ENCODE measurements around the gene SKAP1.

The SKAP1 gene

DNA sequence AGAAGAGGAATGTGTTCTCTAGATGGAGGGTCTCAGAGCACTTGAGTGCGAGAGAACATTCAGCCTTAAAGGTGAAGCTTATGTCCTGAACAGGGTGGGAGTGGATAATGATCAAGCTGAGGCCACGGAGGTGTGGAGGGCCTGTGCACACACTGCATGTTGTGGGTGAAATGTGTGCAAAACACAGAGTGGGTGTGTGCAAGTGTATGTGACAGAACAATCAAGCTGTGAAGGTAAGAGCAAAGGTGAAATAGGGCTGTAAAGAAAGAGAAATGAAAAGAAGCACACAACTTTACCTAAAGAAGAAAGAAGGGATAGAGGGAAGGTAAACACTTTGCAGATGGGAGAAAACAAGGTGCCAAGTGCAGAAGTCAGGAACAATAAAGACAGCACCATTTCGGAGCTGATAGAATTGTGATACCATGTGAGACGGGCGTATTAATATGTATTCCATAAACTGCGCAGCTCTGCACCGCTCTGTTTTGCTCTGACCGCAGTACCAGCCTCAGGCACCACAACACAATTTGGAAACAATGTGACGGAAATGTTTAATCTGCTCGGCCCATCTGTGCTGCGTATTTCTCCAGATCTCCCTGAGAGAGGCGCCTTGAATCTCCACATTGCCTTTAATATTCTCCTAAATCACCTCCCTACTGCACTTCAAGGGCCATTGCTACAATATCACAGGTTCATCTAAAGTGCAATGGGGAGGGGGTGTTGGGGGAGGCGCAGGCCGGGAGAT, 281.8 kb downstream of the SKAP1 start:
- DNase-seq (ENCODE audit: low read depth in 2 of 2): no peak

GRCh38 chr17:48144976-48145798, 284.8 kb downstream of the SKAP1 start:
- DNase-seq (ENCODE audit: low read depth in 2 of 2): no peak

GRCh38 chr17:48144231-48144630, 285.8 kb downstream of the SKAP1 start:
- DNase-seq (ENCODE audit: low read depth in 2 of 2): no peak

DNA sequence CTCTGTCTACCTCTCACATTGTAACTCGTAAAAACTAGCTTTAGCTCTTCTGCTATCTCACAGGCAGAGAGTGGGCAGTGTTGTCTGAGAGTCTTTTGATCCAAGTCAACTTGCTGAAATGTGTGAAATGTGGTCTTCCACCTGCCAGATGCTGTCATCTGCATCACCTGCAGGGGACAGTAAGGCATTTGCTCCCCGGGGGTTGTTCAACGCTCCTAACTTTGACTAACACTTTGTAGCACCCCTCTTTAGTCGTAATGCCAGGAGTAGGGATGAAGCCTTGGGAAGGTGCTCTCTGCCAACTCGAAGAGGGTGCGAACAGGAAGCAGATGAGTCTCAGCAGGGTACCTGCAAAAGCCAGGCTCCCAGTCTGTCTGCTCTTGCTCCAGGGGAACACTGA, 286.4 kb downstream of the SKAP1 start:
- DNase-seq (ENCODE audit: low read depth in 2 of 2): no peak

DNA sequence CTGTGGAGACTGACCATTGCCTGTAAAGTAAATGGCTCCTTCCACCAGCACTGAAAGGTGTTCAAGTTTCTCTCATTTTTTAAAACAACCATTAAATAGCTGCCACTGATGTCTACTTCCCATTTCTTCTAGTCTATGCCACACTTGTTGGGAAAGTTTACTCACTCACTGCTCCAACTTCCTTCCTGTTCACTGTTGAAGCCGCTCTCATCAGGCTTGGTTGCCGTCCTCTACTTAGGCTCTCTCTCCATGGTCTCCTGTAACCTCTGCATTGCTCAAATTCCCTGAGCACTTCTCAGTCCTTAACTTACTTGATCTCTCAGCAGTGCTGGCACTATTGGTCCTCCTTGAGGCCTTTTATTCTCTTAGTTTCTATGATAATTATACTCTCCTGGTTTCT, 290.1 kb downstream of the SKAP1 start:
- DNase-seq (ENCODE audit: low read depth in 2 of 2): no peak

DNA sequence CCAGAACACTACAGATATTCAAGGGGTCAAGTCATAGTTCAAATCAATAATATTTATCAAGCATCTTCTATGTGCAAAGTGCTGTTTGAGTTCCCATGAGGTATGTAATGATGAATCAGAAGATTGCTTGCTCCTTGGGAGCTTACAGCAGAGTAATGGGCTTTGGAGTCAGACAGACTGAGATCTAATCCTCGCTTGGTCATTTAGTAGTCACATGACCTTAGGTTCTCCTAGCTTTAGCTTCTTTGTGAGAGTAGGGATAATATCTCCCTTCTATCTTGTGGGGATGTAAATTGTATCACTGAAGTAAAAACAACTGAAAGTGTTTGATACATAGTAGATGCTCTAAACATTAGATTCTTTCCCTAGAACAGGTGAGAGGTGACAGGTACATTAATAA, 292.4 kb downstream of the SKAP1 start:
- DNase-seq (ENCODE audit: low read depth in 2 of 2): no peak

GRCh38 chr17:48134912-48135480, 295.0 kb downstream of the SKAP1 start:
- DNase-seq (ENCODE audit: low read depth in 2 of 2): no peak

GRCh38 chr17:48132385-48132784, 297.6 kb downstream of the SKAP1 start:
- no peak for DNase-seq (ENCODE audit: low read depth in 2 of 2)

- peak; percentile 9 to 38 for DNase-seq (ENCODE audit: low read depth in 2 of 2)
Measured at GRCh38 chr17:48131216-48131824, 298.7 kb downstream of the SKAP1 start.

DNA sequence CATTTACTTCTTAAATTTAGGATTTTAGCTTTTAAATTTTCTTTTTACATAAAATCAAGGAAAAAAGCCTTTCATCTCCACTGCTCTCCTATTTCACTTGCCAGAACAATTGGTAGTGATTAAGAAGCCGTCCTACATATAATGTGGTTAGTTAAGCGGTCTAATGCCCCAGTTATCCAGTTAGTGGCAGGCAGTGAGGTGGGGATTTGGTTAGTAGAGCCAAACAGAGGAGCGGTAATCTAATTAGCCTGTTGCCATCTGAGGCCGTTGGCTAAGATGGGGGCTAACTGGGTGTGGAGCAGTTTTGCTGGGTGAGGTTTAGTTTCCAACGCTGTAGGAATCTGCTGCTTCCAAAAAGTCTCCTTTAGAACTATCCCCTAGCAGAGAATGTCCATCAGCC, 300.0 kb downstream of the SKAP1 start:
- DNase-seq (ENCODE audit: low read depth in 2 of 2): no peak

GRCh38 chr17:48128400-48128799, 301.6 kb downstream of the SKAP1 start:
- DNase-seq (ENCODE audit: low read depth in 2 of 2): no peak

- no peak for DNase-seq (ENCODE audit: low read depth in 2 of 2)
Measured at GRCh38 chr17:48127371-48128051, 302.5 kb downstream of the SKAP1 start.

DNA sequence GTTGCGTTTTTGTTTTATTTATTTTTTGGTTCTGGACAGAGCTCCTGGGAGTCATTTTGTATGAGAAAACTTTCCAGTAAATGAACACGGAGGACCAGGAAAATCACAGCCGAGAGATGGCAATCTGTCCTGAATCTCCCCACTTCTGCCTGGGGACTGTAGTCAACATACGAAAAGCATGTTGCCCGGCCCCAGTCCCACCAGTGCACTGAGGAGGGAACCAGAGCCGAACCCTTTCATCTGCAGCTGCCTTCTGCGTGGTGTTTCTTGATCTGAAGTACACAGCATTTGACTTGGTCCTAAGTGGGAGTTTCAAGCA, 303.5 kb downstream of the SKAP1 start:
- DNase-seq (ENCODE audit: low read depth in 2 of 2): no peak

DNA sequence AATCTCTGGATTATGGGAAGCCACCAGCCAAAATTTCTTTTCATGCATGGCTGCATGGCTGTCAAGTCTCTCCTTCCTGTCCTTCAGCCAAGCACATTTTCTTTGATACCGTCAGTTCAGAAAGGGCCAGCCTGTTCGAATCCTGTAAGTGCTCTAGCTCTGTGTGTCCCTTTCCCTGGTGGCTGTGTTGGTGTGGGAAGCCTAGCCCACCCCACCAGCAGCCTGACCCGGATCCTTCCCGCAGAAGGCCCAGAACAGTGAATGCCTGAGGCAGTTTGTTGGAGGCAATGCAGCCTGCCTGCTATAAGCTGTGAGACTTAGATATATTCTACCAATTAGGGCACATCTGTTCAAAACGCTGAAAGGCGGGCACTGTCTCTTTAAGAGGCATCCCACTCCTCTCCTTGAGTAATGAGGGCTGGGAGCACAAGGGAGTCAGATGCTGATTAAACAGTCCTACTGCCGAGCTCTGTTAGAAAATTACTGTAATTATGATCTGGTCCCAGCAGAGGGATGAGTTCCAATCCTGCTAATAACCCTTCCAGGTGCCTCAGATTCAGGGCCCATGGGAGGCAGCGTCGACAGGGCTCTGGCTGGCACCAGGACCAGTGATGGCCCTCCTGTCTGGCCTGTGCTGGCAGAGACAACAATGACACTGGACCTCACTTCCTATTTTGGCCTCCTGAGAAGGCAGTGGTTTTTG, 304.0 kb downstream of the SKAP1 start:
- no peak for DNase-seq (ENCODE audit: low read depth in 2 of 2)

DNA sequence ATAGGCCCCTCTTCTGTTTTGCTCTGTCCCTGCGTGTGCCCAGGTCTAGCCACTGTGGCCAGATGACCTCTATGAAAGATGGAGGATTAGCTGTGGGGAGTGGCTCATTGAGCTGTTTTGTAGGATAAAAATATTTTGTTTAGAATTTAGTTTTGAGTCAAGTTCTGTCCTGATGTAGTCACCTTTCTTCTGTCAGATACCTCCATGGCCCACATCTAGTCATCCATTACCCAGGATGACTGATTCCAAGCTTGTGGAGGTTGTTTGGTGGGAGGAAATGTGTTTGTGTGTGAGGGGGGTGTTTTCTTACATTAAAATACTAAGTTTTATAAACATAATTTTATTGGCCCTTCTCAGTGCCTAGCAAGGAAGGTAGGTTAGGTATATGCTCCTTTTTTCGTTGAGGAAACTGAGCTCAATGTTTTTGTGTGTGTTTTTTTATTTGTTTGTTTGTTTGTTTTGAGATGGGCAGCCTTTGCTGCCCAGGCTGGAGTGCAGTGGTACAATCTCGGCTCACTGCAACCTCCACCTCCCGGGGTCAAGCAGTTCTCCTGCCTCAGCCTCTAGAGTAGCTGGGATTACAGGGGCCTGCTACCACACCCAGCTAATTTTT, 306.1 kb downstream of the SKAP1 start:
- DNase-seq (ENCODE audit: low read depth in 2 of 2): no peak

GRCh38 chr17:48123111-48123510, 306.9 kb downstream of the SKAP1 start:
- no peak for DNase-seq (ENCODE audit: low read depth in 2 of 2)

- DNase-seq (ENCODE audit: low read depth in 2 of 2): no peak
Measured at GRCh38 chr17:48122665-48123045, 307.4 kb downstream of the SKAP1 start.

GRCh38 chr17:48121923-48122664, 307.9 kb downstream of the SKAP1 start:
- no peak for DNase-seq (ENCODE audit: low read depth in 2 of 2)

GRCh38 chr17:48113201-48113676, 316.8 kb downstream of the SKAP1 start:
- no peak for DNase-seq (ENCODE audit: low read depth in 2 of 2)

DNA sequence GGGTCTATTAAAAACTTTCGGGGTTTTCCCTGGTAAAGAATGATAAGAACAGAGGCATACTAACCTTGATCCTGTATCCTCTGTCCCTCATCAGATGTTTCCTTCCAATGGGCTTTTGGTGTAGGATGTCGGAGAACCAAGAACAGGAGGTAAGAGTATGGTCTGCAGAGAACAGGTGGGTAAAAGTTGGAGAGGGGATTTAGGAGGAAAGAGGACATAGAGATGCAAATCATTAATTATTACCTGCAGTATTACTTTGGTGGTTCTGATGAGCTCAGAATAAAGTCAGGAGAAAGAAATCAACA, 318.1 kb downstream of the SKAP1 start:
- DNase-seq (ENCODE audit: low read depth in 2 of 2): no peak
